IPS DF 19.7 (cell line): ENCODE data around the gene PIK3R3.

ENCODE experiments used
- DNase-seq: peaks from one replicate; pipeline ENCODE4 v3.0.0-alpha.2; 2013; ENCODE audit warnings: low read depth, low spot score

PIK3R3 gene

GRCh38 chr1:46132529-46133180, at the start of gene PIK3R3:
Gene PIK3R3, minus strand, starts transcription at chr1:46132629. Its CDS starts 677 bp downstream, at chr1:46131952.
- peak; percentile 97 for DNase-seq

DNA sequence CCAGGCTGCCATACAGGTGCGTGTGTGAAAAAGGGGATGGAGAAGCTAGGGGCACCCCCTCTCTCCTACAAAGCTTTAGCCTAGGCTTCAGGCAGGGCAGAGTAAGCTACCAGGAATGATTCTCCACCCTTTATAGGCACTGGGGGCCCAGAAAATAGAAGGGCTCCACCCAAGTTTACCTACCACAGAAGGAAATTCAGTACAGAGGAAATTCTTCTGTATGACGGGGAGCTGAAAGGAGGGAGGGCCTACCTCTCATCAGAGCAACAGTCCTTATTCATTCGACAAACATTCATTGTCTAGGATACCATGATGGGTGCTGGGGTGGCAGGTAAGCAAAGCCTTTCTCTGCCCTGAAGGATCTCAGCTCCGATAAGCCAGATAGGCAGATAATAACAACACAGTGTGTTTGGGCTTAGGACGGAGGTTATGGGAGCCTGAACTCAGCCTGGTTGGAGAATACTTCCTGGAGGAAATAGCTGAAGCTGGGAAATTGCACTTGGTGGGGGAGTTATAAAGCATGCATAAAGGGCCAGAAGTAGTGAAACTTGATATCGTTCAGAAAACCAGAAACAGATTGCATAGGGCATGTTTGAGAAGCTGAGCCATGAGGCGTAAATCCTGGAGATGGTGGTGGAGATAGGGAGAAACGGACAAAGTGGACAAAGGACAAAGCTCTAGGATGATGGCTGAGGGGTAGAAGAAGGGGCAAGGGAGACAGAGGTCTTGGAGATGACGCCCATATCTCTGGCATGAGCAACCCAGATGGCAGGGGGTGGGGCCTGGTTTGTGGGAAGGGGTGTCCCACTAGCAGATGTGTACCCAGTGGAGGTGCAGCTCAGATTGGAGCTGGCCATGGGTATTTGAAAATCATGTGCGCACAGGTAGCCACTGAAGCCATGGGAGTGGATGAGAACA, 49.2 kb upstream of the PIK3R3 start:
- no peak for DNase-seq

DNA sequence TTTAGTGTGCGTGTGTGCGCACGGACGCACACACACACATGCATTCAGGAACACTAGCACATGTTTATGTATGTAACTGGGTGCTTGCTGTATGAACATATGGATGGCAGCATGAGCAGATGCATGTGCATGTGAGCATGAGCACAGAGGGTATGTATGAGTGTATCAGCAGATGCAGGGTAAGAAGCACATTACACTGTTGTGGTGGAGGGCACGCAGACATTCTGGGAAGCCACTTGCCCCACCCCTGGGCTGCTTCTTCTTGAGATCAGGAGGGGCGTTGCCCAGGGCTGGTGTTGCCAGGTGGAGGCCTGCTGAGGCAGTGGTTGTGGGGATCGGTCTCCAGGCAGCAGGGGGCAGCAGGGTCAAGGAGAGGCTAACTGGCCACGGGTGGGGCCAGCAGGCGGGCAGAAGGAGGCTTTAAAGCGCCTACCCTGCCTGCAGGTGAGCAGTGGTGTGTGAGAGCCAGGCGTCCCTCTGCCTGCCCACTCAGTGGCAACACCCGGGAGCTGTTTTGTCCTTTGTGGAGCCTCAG, 47.7 kb upstream of the PIK3R3 start:
- DNase-seq: no peak

DNA sequence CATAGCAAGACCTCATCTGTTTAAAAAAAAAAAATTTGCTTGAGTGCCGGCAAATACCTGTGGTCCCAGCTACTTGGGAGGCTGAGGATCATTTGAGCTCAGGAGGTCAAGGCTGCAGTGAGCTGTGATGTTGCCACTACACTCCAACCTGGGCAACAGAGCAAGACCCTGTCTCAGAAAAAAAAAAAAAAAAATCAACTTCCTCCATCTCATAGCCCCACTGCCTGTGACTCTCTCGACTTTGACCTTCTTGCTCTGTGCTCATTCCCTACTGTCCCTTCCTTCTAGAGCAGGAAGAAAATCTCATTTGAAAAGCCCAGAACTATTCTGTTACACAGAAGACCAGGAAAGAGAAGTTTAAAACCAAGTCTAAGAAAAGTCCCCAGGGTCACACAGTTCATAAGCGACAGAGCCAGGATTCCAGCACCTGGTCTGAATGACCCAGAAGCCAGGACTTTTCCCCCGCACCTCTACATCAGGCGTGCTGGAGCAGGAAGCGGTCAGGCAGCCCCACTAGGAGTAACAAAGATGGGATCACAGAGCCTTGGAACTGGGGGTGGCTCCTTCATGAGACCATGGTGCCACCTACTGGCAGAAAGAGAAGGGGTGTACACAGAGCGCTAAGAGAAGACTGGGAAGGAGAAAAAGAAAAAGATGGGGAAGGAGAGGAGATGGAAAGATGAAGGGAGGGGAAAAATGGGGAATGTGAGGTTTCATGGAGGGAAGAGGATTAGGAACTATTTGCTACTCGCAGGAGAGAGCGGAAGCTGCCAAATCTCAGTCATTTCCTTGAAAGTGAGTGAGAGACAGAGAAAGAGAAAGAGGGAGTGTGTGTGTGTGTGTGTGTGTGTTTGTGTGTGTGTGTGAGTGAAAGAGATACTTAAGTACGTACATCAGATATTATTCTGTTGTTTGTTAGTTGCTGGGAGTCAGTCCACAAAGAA, 47.0 kb upstream of the PIK3R3 start:
- no peak for DNase-seq

DNA sequence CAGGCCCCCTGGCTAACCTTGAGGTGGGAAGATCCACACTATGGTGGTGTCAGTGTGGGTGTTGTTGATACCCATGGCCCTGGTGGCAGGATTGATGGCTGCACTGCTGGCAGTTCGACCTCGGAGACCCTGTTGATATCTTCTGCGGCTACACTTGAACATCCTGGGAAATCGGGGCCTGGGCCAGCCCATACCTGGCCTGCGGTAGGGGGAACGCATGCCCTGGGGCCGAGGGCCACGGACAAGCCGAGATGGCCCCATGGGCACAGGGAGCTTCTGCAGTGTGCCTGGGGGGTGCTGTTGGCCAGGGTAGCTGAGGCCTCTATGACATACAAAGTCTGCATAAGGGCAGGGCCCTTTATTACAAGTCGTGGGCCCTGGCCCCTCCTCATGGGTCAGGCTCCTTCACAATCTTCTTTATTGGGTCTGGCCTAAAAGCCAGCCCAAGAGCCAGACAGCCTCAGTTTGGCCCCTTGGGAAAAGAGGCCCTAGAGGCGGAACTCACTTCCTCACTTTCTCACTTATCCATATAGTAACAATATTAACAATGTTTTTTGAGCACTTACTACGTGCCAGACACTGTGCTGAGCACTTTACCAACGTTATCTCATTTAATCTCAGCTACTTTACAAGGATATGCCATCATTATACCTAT, 43.9 kb upstream of the PIK3R3 start, which contains the start of gene P3R3URF:
P3R3URF (minus strand) TSS at position 278 of the 655 bp plus-strand sequence; CDS start at position 261, 17 bp downstream.
- no peak for DNase-seq

GRCh38 chr1:46175243-46175642, 42.8 kb upstream of the PIK3R3 start:
- no peak for DNase-seq

- DNase-seq: no peak
These were observed 42.2 kb upstream of the PIK3R3 start, which contains the start of gene TSPAN1 for GRCh38 chr1:46174448-46175231. Gene TSPAN1, plus strand, starts transcription at chr1:46175087. Its CDS starts 6,021 bp downstream, at chr1:46181108.

DNA sequence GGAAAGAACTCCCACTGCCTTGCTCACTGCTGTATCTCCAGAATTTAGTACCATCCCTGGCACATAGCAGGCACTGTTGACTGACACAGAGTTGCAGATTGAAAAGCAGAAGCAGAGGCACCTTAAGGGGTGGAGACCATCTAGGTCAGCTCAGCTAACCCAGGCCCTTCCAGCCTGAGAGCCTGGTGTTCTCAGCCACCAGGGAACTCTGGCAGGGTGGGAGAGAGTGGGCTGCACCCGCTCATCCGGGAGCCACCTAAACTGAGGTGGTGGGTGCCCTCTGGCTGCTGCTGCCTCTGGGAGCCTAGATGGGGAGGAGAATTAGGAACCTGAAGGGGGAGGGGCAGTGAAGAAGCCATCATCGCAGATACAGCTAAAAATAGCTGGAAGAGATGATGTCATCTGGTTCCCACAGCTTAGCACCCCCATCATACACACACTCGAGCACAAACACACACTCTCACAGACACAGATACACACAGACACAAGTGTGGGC, 41.0 kb upstream of the PIK3R3 start:
- no peak for DNase-seq

GRCh38 chr1:46172321-46172720, 39.9 kb upstream of the PIK3R3 start:
- no peak for DNase-seq

DNA sequence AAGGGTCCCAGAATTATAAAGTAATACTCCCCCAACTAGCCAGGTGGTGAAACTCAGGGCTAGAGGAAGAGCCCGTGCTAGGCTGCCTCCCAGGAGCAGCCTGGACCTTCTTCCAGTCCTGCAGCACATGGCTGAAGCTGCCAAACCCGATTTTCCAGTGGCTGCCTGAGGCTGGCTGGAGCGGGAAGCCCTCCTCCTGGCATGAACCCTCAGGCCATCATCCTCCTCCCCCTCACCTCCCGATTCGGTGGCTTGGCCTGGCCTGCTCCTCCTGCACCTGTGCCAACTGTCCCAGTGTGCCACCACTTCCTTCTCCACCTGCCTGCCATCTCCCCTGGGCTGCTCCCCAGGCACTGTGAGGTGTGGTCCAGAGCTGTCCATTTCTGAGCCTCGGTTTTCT, 39.4 kb upstream of the PIK3R3 start:
- DNase-seq: no peak

DNA sequence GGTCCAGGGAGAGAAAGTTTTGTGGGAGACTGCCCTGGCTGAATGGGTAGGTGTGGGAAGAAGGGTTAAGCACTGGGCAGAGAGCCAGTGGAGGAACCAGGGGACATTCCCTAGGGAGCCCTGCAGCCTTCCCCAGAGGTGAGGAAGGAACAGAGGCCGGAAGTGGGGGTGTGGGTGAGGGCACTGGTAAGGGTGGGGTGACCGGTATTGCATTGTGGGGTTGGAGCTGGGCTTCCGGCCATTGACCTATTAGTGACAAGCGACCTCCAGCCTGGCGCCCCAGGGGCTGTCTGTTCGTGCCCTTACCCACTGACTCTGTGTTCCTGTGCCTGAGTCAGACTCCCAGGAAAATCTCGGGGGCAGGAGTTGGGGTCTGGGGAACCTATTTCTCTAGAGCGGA, 38.9 kb upstream of the PIK3R3 start:
- DNase-seq: no peak

- DNase-seq: no peak
These were observed 37.5 kb upstream of the PIK3R3 start for GRCh38 chr1:46169811-46170454.

DNA sequence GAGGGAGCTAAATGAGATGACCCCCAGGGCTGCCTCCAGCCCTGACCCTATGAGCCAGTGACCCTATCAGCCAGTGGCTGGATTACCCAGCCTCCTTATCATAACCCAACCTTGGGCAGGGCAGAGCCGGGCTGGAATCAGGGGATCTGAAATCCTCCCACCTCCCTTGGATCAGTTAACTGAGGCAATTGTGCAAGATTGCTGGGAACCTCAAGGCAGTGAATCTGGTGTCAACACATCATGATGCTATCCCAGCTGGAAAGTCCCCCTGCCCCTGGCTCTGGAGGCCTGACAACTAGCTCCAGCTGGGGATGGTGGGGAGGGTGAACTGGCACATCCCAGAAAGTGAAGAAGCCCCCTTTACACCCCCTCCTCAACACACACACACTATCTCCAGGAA, 36.0 kb upstream of the PIK3R3 start:
- no peak for DNase-seq

GRCh38 chr1:46166521-46167462, 34.4 kb upstream of the PIK3R3 start:
- DNase-seq: no peak

GRCh38 chr1:46160212-46160611, 27.8 kb upstream of the PIK3R3 start:
- no peak for DNase-seq

GRCh38 chr1:46159516-46159915, 27.1 kb upstream of the PIK3R3 start:
- DNase-seq: no peak

GRCh38 chr1:46158312-46159281, 26.2 kb upstream of the PIK3R3 start:
- no peak for DNase-seq
